ENCODE data around the gene HBA2.
"Not testable (repeated sequence)": the region's sequence is repeated elsewhere in the genome, so short reads cannot be mapped to it uniquely, and the experiment has no call there.

HBA2 gene

GRCh38 chr16:146646-147045, 26.0 kb upstream of the HBA2 start:
- no peaks in the 10 kb centered on the region for H3K27me3 ChIP-seq (ENCODE audit: insufficient read depth, low read length, poor library complexity, severe bottlenecking)
- no peaks in the 10 kb centered on the region for H3K36me3 ChIP-seq (ENCODE audit: insufficient read depth, low read length)
- H3F3A ChIP-seq (ENCODE audit: low read depth), result no peaks in the 10 kb centered on the region
- H3K4me2 ChIP-seq (ENCODE audit: low read depth, low read length, poor library complexity, severe bottlenecking), result no peak overlapping the region
- TF ChIP-seq CTCF (conservative IDR thresholded peaks at IDR 0.05; ENCODE audit: low read length) (no peak), EZH2phosphoT487 (IDR thresholded peaks at IDR 0.05; ENCODE audit: borderline replicate concordance) (no peak)
- no peaks in the 10 kb centered on the region for H3K79me2 ChIP-seq (ENCODE audit: insufficient read depth, low read length)
- no peak overlapping the region for H3K9ac ChIP-seq (ENCODE audit: low read depth, low read length, poor library complexity, severe bottlenecking)
- no peak overlapping the region for H2AFZ ChIP-seq (ENCODE audit: low read length)
- H3K9me2 ChIP-seq (replicated peaks; ENCODE audit: low read depth, low read length), result no peaks in the 10 kb centered on the region
- no peaks in the 10 kb centered on the region for H3K9me3 ChIP-seq (ENCODE audit: insufficient read depth, low read depth, low read length)
- no peak overlapping the region for H3K4me3 ChIP-seq (ENCODE audit: low read length, poor library complexity, severe bottlenecking)
- no peaks in the 10 kb centered on the region for H4K20me1 ChIP-seq (ENCODE audit: insufficient read depth, low read length, poor library complexity, severe bottlenecking)
- H3K4me1 ChIP-seq (ENCODE audit: insufficient read depth, low read length, poor library complexity, severe bottlenecking), result no peaks in the 10 kb centered on the region

DNA sequence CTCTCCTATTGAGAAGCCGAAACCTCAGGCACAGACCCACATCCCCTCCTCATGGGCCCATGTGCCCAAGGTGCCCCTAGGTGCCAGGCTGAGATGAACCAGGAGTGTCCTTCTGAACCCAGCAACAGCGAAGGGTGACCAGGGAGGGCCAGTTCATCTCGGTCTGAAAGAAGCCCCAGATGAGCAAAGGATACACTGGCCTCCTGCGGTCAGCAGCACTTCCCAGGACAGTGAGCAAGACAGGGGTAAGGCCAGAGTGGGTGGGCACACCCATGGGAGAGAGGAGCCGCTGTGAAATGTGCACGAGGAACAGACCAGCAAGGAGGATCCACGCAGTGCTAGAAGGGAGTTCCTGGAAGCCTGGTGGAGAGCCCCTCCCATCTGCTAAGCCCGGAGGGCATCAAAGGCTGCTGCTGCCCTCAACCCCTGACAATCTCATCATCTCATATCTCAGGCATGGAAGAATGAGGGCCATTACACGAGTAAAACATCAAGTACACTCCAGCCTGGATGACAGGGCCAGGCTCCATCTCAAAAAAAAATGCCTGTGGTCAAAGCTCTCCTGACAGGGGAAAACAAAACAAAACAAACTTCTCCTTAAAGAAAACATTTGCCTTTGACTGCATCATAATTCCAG, 23.5 kb upstream of the HBA2 start:
- no peaks in the 10 kb centered on the region for H3K27me3 ChIP-seq (ENCODE audit: insufficient read depth, low read length, poor library complexity, severe bottlenecking)
- H3K4me1 ChIP-seq (ENCODE audit: insufficient read depth, low read length, poor library complexity, severe bottlenecking), result no peaks in the 10 kb centered on the region
- H2AFZ ChIP-seq (ENCODE audit: low read length), result no peak overlapping the region
- no peak for TF ChIP-seq CTCF (conservative IDR thresholded peaks at IDR 0.05; ENCODE audit: low read length)
- H3K4me2 ChIP-seq (ENCODE audit: low read depth, low read length, poor library complexity, severe bottlenecking), result no peak overlapping the region
- H3F3A ChIP-seq (ENCODE audit: low read depth), result no peaks in the 10 kb centered on the region
- H3K36me3 ChIP-seq (ENCODE audit: insufficient read depth, low read length), result no peaks in the 10 kb centered on the region
- no peak overlapping the region for H3K9ac ChIP-seq (ENCODE audit: low read depth, low read length, poor library complexity, severe bottlenecking)
- no peak overlapping the region for H3K4me3 ChIP-seq (ENCODE audit: low read length, poor library complexity, severe bottlenecking)
- no peaks in the 10 kb centered on the region for H3K79me2 ChIP-seq (ENCODE audit: insufficient read depth, low read length)
- no peaks in the 10 kb centered on the region for H4K20me1 ChIP-seq (ENCODE audit: insufficient read depth, low read length, poor library complexity, severe bottlenecking)
- no peaks in the 10 kb centered on the region for H3K9me2 ChIP-seq (replicated peaks; ENCODE audit: low read depth, low read length)
- H3K9me3 ChIP-seq (ENCODE audit: insufficient read depth, low read depth, low read length), result no peaks in the 10 kb centered on the region

- Histone ChIP-seq H3K27me3 (ENCODE audit: insufficient read depth, low read length, poor library complexity, severe bottlenecking) (no peaks in the 10 kb centered on the region), H2AFZ (ENCODE audit: low read length) (no peak within 1 kb of the TSS), H3K9me3 (ENCODE audit: insufficient read depth, low read depth, low read length) (no peaks in the 10 kb centered on the region), H3K4me3 (ENCODE audit: low read length, poor library complexity, severe bottlenecking) (no peak within 1 kb of the TSS), H4K20me1 (ENCODE audit: insufficient read depth, low read length, poor library complexity, severe bottlenecking) (no peaks in the 10 kb centered on the region), H3K9ac (ENCODE audit: low read depth, low read length, poor library complexity, severe bottlenecking) (no peak within 1 kb of the TSS), H3K36me3 (ENCODE audit: insufficient read depth, low read length) (no peaks in the 10 kb centered on the region), H3K79me2 (ENCODE audit: insufficient read depth, low read length) (no peaks in the 10 kb centered on the region), H3F3A (ENCODE audit: low read depth) (no peaks in the 10 kb centered on the region), H3K4me1 (ENCODE audit: insufficient read depth, low read length, poor library complexity, severe bottlenecking) (no peaks in the 10 kb centered on the region), H3K4me2 (ENCODE audit: low read depth, low read length, poor library complexity, severe bottlenecking) (no peak within 1 kb of the TSS), H3K9me2 (replicated peaks; ENCODE audit: low read depth, low read length) (no peaks in the 10 kb centered on the region)
- TF ChIP-seq EZH2phosphoT487 (IDR thresholded peaks at IDR 0.05; ENCODE audit: borderline replicate concordance) (no peak), CTCF (conservative IDR thresholded peaks at IDR 0.05; ENCODE audit: low read length) (no peak)
Measured at GRCh38 chr16:152141-153128, 20.2 kb upstream of the HBA2 start, which contains the start of gene HBZ. Gene HBZ, plus strand, starts transcription at chr16:152644. Its CDS starts 266 bp downstream, at chr16:152910.

DNA sequence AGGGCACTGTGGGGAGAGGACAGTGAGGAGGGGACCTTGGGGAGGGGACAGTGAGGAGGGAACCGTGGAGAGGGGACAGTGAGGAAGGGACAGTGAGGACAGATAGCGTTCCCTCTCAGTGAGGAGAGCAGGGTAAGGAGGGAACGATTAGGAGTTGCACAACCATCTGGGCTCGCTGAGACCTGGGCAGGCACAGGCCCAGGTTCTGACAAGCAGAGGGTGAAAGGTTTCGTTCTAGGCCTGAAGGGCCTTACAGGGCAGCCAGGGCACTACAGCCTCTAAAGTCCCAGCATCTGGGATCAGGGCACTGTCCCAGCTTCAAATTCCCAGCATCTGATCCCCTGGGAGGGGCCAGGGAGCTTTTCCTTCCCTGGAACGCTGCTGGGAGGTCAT, 19.6 kb upstream of the HBA2 start:
- H3K4me3 ChIP-seq (ENCODE audit: low read length, poor library complexity, severe bottlenecking); H3K9ac ChIP-seq (ENCODE audit: low read depth, low read length, poor library complexity, severe bottlenecking); H3K79me2 ChIP-seq (ENCODE audit: insufficient read depth, low read length); H3K9me2 ChIP-seq (replicated peaks; ENCODE audit: low read depth, low read length); H2AFZ ChIP-seq (ENCODE audit: low read length); H3K27me3 ChIP-seq (ENCODE audit: insufficient read depth, low read length, poor library complexity, severe bottlenecking); H4K20me1 ChIP-seq (ENCODE audit: insufficient read depth, low read length, poor library complexity, severe bottlenecking); H3K4me2 ChIP-seq (ENCODE audit: low read depth, low read length, poor library complexity, severe bottlenecking); H3K36me3 ChIP-seq (ENCODE audit: insufficient read depth, low read length); H3K4me1 ChIP-seq (ENCODE audit: insufficient read depth, low read length, poor library complexity, severe bottlenecking); H3K9me3 ChIP-seq (ENCODE audit: insufficient read depth, low read depth, low read length); H3F3A ChIP-seq (ENCODE audit: low read depth): not testable (repeated sequence)

- not testable (repeated sequence) for H2AFZ ChIP-seq (ENCODE audit: low read length); H3K79me2 ChIP-seq (ENCODE audit: insufficient read depth, low read length); H3K27me3 ChIP-seq (ENCODE audit: insufficient read depth, low read length, poor library complexity, severe bottlenecking); H3K9me2 ChIP-seq (replicated peaks; ENCODE audit: low read depth, low read length); H3K4me2 ChIP-seq (ENCODE audit: low read depth, low read length, poor library complexity, severe bottlenecking); H3K9ac ChIP-seq (ENCODE audit: low read depth, low read length, poor library complexity, severe bottlenecking); H3K4me1 ChIP-seq (ENCODE audit: insufficient read depth, low read length, poor library complexity, severe bottlenecking); H3F3A ChIP-seq (ENCODE audit: low read depth); H3K4me3 ChIP-seq (ENCODE audit: low read length, poor library complexity, severe bottlenecking); H3K9me3 ChIP-seq (ENCODE audit: insufficient read depth, low read depth, low read length); H3K36me3 ChIP-seq (ENCODE audit: insufficient read depth, low read length); H4K20me1 ChIP-seq (ENCODE audit: insufficient read depth, low read length, poor library complexity, severe bottlenecking)
Measured at GRCh38 chr16:153550-154216, 19.0 kb upstream of the HBA2 start.
